Mucosa of descending colon (tissue), 3 donors: ENCODE measurements around the gene UBTD2. TPM values are rescaled to one million over a fixed set of nuclear protein-coding genes. Genes with fewer than 3 reads are reported as not detected.

ENCODE experiments used
- ATAC-seq: fragments of 200-7000 bp; cut with Tn5 transposase; one replicate; pipeline ENCODE4 v1.9.1; 2020; ENCODE audit warnings: mild to moderate bottlenecking, moderate library complexity
- DNase-seq, 3 donors: peaks; one replicate each; pipeline ENCODE4 v3.0.0-alpha.2; 2020
- H3K36me3 ChIP-seq: fragments of 200-600 bp; one replicate; pipeline ENCODE4 v1.8.0; 2021; ENCODE audit warnings: low read depth, mild to moderate bottlenecking
- H3K4me1 ChIP-seq: fragments of 200-600 bp; one replicate; pipeline ENCODE4 v1.8.0; 2021; ENCODE audit warnings: low read depth, mild to moderate bottlenecking
- H3K4me3 ChIP-seq: fragments of 200-600 bp; one replicate; pipeline ENCODE4 v1.8.0; 2021; ENCODE audit warnings: mild to moderate bottlenecking
- H3K9me3 ChIP-seq: fragments of 200-600 bp; one replicate; pipeline ENCODE4 v1.8.0; 2021; ENCODE audit warnings: mild to moderate bottlenecking
- CTCF ChIP-seq: fragments of 200-600 bp; IDR thresholded peaks from one replicate; pipeline ENCODE4 v1.8.0; 2022; ENCODE audit warnings: antibody characterized with exemption, mild to moderate bottlenecking
- intact Hi-C, 2 donors: fragments of 100-400 bp; cut with DNase I in 1 of 2; cut with micrococcal nuclease in 1 of 2; formaldehyde crosslinking; loops; one replicate each; pipeline versions ENCODE4 v1.11.0 to v1.11.1; 2022; cut with DNase I, micrococcal nuclease
- total RNA-seq, 3 donors: library from RNA; stranded (reverse); fragmentation: NEBNext Ultra II Directional in 2 of 3; extraction: Animal tissue kit (Norgen Biotek cat#: 25700) in 2 of 3; gene quantifications; one replicate each; pipeline versions ENCODE4 v1.2.1 to v1.2.4, GENCODE V29; 2021 to 2023
- donor health status: DM: no; HTN: no; CAD: no; lungs with moderate emphysema.
- donor health status: DM: no; HTN: no; CAD: no.
- donor health status: DM: no; HTN: yes; CAD: no.

UBTD2 gene
- total RNA-seq, 3 donors from 2014 or later, result 18.3 to 22.2 (median 20.0) TPM

- intact Hi-C loops, result loop anchor here (5.0 kb wide), 2 partner anchors 75 to 80 kb away; no protein-coding TSS in a partner anchor
- no peak for TF ChIP-seq CTCF
- peaks cover 6% of the 10 kb centered on the region for H3K4me1 ChIP-seq
- H3K9me3 ChIP-seq, result no peaks in the 10 kb centered on the region
- H3K4me3 ChIP-seq, result peak overlapping the region; percentile 77
- peak; percentile 79 to 87 (median 79) for DNase-seq
- ATAC-seq, result peak; percentile 66
- no peaks in the 10 kb centered on the region for H3K36me3 ChIP-seq
Measured at GRCh38 chr5:172187118-172188032, 96.2 kb downstream of the UBTD2 start.

- H3K36me3 ChIP-seq, result no peaks in the 10 kb centered on the region
- no peak for DNase-seq
- no peak for ATAC-seq
- H3K4me1 ChIP-seq, result peaks cover 6% of the 10 kb centered on the region
- intact Hi-C loops, result loop anchor here (5.0 kb wide), 2 partner anchors 74 to 79 kb away; no protein-coding TSS in a partner anchor
- no peak for TF ChIP-seq CTCF
- H3K9me3 ChIP-seq, result no peaks in the 10 kb centered on the region
- no peak overlapping the region for H3K4me3 ChIP-seq
Measured at GRCh38 chr5:172186114-172186695, 97.4 kb downstream of the UBTD2 start.

GRCh38 chr5:172185096-172185461 lies 98.5 kb downstream of the UBTD2 start:
- Histone ChIP-seq H3K4me1 (peaks cover 6% of the 10 kb centered on the region), H3K36me3 (no peaks in the 10 kb centered on the region), H3K9me3 (no peaks in the 10 kb centered on the region), H3K4me3 (no peak overlapping the region)
- TF ChIP-seq CTCF, result no peak
- intact Hi-C loops, result loop anchor here (5.0 kb wide), 2 partner anchors 73 to 78 kb away; no protein-coding TSS in a partner anchor
- ATAC-seq, result no peak
- DNase-seq, result no peak

GRCh38 chr5:172183881-172184280 lies 99.7 kb downstream of the UBTD2 start:
- no peak for DNase-seq
- no peaks in the 10 kb centered on the region for H3K36me3 ChIP-seq
- H3K4me1 ChIP-seq, result peaks cover 6% of the 10 kb centered on the region
- H3K4me3 ChIP-seq, result no peak overlapping the region
- no peak for ATAC-seq
- TF ChIP-seq CTCF, result no peak
- H3K9me3 ChIP-seq, result no peaks in the 10 kb centered on the region
- intact Hi-C loops, result no loop called here

GRCh38 chr5:172182291-172182690 lies 101.3 kb downstream of the UBTD2 start:
- Histone ChIP-seq H3K4me3 (no peak overlapping the region), H3K4me1 (peaks cover 9% of the 10 kb centered on the region), H3K9me3 (no peaks in the 10 kb centered on the region), H3K36me3 (no peaks in the 10 kb centered on the region)
- intact Hi-C loops, result no loop called here
- DNase-seq, result no peak
- no peak for TF ChIP-seq CTCF
- ATAC-seq, result no peak
